Measurements from ENCODE around the gene TACR2. TPM values are rescaled to one million over a fixed set of nuclear protein-coding genes. Genes with fewer than 3 reads are reported as not detected.

Gene TACR2
- total and polyA plus RNA-seq, 2 donors (not counting 1 experiment from before 2014, with no cell fraction given): 0.15 to 0.17 TPM

GRCh38 chr10:69439350-69439739 is 22.6 kb upstream of the TACR2 start:
- no peak for DNase-seq (ENCODE audit: low read depth in 2 of 2)
- Histone ChIP-seq H3K79me2 (ENCODE audit: control insufficient read depth, insufficient read depth, low read length) (no peaks in the 10 kb centered on the region), H4K20me1 (ENCODE audit: control insufficient read depth, extremely low read depth, insufficient read depth, low read length) (no peaks in the 10 kb centered on the region), H3K27ac (ENCODE audit: insufficient read depth, low read length) (no peak overlapping the region), H2AFZ (ENCODE audit: low read length) (no peak overlapping the region), H3K4me2 (ENCODE audit: extremely low read depth, insufficient read depth, low read length) (no peak overlapping the region), H3K4me1 (ENCODE audit: control insufficient read depth, extremely low read depth, insufficient read depth, low read length) (no peaks in the 10 kb centered on the region), H3K36me3 (ENCODE audit: control insufficient read depth, insufficient read depth, low read length) (no peaks in the 10 kb centered on the region), H3K9ac (ENCODE audit: insufficient read depth, low read length) (no peak overlapping the region), H3K27me3 (ENCODE audit: control insufficient read depth, insufficient read depth, low read length) (peaks cover 5% of the 10 kb centered on the region), H3K9me3 (ENCODE audit: control insufficient read depth, insufficient read depth, low read depth, low read length) (no peaks in the 10 kb centered on the region), H3K4me3 (replicated peaks in 1 of 4; ENCODE audit: control extremely low read depth in 1 of 4, insufficient read depth in 1 of 4, low read depth in 3 of 4, low read length in 4 of 4) (no peak overlapping the region)
- TF ChIP-seq, protein P1, sequence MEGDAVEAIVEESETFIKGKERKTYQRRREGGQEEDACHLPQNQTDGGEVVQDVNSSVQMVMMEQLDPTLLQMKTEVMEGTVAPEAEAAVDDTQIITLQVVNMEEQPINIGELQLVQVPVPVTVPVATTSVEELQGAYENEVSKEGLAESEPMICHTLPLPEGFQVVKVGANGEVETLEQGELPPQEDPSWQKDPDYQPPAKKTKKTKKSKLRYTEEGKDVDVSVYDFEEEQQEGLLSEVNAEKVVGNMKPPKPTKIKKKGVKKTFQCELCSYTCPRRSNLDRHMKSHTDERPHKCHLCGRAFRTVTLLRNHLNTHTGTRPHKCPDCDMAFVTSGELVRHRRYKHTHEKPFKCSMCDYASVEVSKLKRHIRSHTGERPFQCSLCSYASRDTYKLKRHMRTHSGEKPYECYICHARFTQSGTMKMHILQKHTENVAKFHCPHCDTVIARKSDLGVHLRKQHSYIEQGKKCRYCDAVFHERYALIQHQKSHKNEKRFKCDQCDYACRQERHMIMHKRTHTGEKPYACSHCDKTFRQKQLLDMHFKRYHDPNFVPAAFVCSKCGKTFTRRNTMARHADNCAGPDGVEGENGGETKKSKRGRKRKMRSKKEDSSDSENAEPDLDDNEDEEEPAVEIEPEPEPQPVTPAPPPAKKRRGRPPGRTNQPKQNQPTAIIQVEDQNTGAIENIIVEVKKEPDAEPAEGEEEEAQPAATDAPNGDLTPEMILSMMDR (conservative IDR thresholded peaks at IDR 0.05 in 1 of 2, IDR thresholded peaks at IDR 0.05 in 1 of 2; ENCODE audit: low read depth in 1 of 2, low read length in 2 of 2): no peak
- no peak for TF ChIP-seq EZH2 (IDR thresholded peaks at IDR 0.05; ENCODE audit: low read length, missing control alignments)

DNA sequence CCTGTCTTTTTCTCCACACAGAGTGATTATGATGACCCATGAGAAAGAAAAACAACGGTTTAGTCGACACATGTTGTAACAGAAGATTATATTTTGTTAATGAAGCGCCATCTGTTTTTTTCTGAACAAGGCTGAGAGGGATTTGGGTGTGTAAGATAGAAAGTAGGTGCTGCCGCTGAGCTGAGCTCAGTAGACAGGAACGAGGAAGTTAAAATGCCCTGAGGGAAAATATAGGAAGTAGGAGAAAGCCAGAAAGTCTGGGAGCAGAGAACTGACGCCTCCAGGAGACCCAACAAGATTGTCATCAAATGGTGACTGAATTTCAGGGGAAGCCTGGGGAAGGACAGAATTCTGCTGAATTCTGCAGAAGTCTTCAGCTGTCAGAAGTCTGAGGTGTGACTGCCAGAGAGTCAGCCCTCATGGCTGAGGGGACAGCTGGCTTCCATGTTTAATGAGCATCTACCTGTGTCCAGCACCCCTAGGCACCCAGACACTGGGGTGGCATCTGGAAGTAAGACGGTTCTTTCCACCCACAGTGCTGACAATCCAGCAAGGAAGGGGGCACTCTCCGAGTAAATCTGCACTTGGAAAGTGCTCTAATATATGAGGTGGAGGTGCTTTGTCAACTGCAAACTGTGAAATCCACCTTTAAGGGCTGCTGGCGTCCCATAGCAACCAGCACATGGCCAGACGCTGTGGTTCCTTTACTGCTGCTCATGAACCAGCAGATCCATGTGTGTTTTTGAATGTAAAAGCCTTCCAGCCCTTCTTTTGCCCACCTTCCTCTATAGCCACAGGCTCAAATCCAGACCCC is 22.0 kb upstream of the TACR2 start:
- Histone ChIP-seq H3K27me3 (ENCODE audit: control insufficient read depth, insufficient read depth, low read length) (peaks cover 5% of the 10 kb centered on the region), H3K9ac (ENCODE audit: insufficient read depth, low read length) (no peak overlapping the region), H3K4me1 (ENCODE audit: control insufficient read depth, extremely low read depth, insufficient read depth, low read length) (no peaks in the 10 kb centered on the region), H3K36me3 (ENCODE audit: control insufficient read depth, insufficient read depth, low read length) (no peaks in the 10 kb centered on the region), H3K79me2 (ENCODE audit: control insufficient read depth, insufficient read depth, low read length) (no peaks in the 10 kb centered on the region), H3K9me3 (ENCODE audit: control insufficient read depth, insufficient read depth, low read depth, low read length) (no peaks in the 10 kb centered on the region), H3K4me3 (replicated peaks in 1 of 4; ENCODE audit: control extremely low read depth in 1 of 4, insufficient read depth in 1 of 4, low read depth in 3 of 4, low read length in 4 of 4) (no peak overlapping the region), H3K27ac (ENCODE audit: insufficient read depth, low read length) (no peak overlapping the region), H3K4me2 (ENCODE audit: extremely low read depth, insufficient read depth, low read length) (peak overlapping the region; percentile 33), H2AFZ (ENCODE audit: low read length) (no peak overlapping the region), H4K20me1 (ENCODE audit: control insufficient read depth, extremely low read depth, insufficient read depth, low read length) (no peaks in the 10 kb centered on the region)
- TF ChIP-seq EZH2 (IDR thresholded peaks at IDR 0.05; ENCODE audit: low read length, missing control alignments): no peak
- TF ChIP-seq, protein P1 (conservative IDR thresholded peaks at IDR 0.05 in 1 of 2, IDR thresholded peaks at IDR 0.05 in 1 of 2; ENCODE audit: low read depth in 1 of 2, low read length in 2 of 2): no peak
- DNase-seq (ENCODE audit: low read depth in 2 of 2): peak in 1 of 2 donors; percentile 8

DNA sequence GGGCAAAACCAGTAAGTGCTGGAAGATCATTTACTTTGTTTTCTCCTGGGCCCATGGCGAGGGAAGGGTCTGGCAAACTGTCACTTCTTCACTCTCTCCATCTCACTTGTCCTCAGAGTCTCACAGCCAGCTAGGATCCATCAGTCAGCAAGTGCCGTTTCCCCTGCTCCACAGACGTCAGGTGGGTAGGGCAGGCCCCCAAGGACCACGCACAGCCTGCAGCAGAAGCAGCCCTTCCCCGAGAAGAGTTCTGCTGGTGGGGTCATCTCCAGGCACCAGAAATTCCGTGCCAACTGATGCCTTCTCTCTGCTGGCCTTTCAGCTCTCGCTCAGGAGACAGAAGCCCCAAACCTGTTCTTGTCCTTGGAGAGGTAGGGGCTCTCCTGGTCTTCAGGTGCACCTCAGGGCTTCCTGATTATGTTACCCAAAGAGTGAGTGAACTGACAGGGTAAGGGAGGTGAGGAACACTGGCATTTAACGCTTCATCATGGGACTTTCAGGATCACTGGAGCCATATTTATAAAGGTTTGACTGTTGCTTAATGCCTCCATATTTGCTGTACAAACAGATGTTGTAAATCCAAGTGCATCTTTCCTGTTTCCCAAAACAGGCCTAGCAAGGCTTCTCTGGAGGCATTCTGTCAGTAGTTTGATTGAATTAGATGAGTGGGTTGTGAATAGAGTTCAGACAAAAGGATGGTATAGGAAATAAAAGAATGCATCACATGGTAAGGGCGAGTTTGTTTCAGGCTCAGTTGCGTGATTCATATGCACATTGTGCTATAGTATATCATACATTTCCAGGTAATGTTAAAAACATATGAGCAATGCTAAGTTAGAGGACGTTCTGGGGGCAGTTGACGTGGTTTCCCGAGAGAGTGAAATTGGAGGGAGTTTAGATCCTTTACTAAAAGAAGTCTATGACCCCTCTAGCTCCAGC is 20.9 kb upstream of the TACR2 start:
- Histone ChIP-seq H3K27me3 (ENCODE audit: control insufficient read depth, insufficient read depth, low read length) (peaks cover 5% of the 10 kb centered on the region), H2AFZ (ENCODE audit: low read length) (no peak overlapping the region), H3K4me1 (ENCODE audit: control insufficient read depth, extremely low read depth, insufficient read depth, low read length) (no peaks in the 10 kb centered on the region), H3K27ac (ENCODE audit: insufficient read depth, low read length) (no peak overlapping the region), H4K20me1 (ENCODE audit: control insufficient read depth, extremely low read depth, insufficient read depth, low read length) (no peaks in the 10 kb centered on the region), H3K4me2 (ENCODE audit: extremely low read depth, insufficient read depth, low read length) (no peak overlapping the region), H3K4me3 (replicated peaks in 1 of 4; ENCODE audit: control extremely low read depth in 1 of 4, insufficient read depth in 1 of 4, low read depth in 3 of 4, low read length in 4 of 4) (no peak overlapping the region), H3K9me3 (ENCODE audit: control insufficient read depth, insufficient read depth, low read depth, low read length) (no peaks in the 10 kb centered on the region), H3K79me2 (ENCODE audit: control insufficient read depth, insufficient read depth, low read length) (no peaks in the 10 kb centered on the region), H3K36me3 (ENCODE audit: control insufficient read depth, insufficient read depth, low read length) (no peaks in the 10 kb centered on the region), H3K9ac (ENCODE audit: insufficient read depth, low read length) (no peak overlapping the region)
- TF ChIP-seq, protein P1 (conservative IDR thresholded peaks at IDR 0.05 in 1 of 2, IDR thresholded peaks at IDR 0.05 in 1 of 2; ENCODE audit: low read depth in 1 of 2, low read length in 2 of 2): no peak
- no peak for TF ChIP-seq EZH2 (IDR thresholded peaks at IDR 0.05; ENCODE audit: low read length, missing control alignments)
- DNase-seq (ENCODE audit: low read depth in 2 of 2): no peak
